Neural progenitor cell (in vitro differentiated cells): ENCODE results near the gene ATXN1.
A peak's percentile ranks its signal among the peaks of the same experiment; 100 is the strongest.

Experiments
- CTCF ChIP-seq: fragments of 200-600 bp; sonication (generic); IDR thresholded peaks from 2 replicates; pipeline ENCODE4 v1.5.1; 2017; ENCODE audit warnings: antibody characterized with exemption, mild to moderate bottlenecking
- EZH2 ChIP-seq: fragments of 200-600 bp; sonication (generic); IDR thresholded peaks from 2 replicates; pipeline ENCODE4 v1.6.1; 2017; ENCODE audit warnings: antibody characterized with exemption, mild to moderate bottlenecking, moderate library complexity

GRCh38 chr6:16764188-16764950, 3.1 kb upstream of the ATXN1 start:
- peak; percentile 45 for TF ChIP-seq CTCF
- no peak for TF ChIP-seq EZH2
